ENCODE measurements around the gene AFDN. TPM values are rescaled to one million over a fixed set of nuclear protein-coding genes. Genes with fewer than 3 reads are reported as not detected.

The AFDN gene
- total RNA-seq, 1 experiment from 2014 or later, result 108 TPM

- Histone ChIP-seq H3K4me2 (no peak overlapping the region), H3K4me1 (replicated peaks; ENCODE audit: insufficient read depth) (peaks cover 16% of the 10 kb centered on the region; the same call in 1 of the 2 replicates), H3K9me2 (ENCODE audit: insufficient read depth) (no peaks in the 10 kb centered on the region), H3K79me2 (ENCODE audit: low read depth) (peaks cover 100% of the 10 kb centered on the region), H3K9me3 (ENCODE audit: insufficient read depth, low read depth) (no peaks in the 10 kb centered on the region; the same call in 1 of the 2 replicates), H3K27me3 (ENCODE audit: insufficient read depth, low read depth) (no peaks in the 10 kb centered on the region), H2AFZ (no peak overlapping the region), H3K27ac (no peak overlapping the region), H3K36me3 (ENCODE audit: low read depth) (no peaks in the 10 kb centered on the region), H3F3A (ENCODE audit: insufficient read depth, low read depth) (no peaks in the 10 kb centered on the region), H4K20me1 (ENCODE audit: insufficient read depth) (peaks cover 14% of the 10 kb centered on the region), H3K4me3 (no peak overlapping the region)
- no peak for DNase-seq
- no peak for TF ChIP-seq EZH2 (IDR thresholded peaks at IDR 0.05; ENCODE audit: low read depth)
- TF ChIP-seq CTCF (conservative IDR thresholded peaks at IDR 0.05), result no peak
- BruUV-seq (replicated peaks), result no TSS peak
- intact Hi-C loops (cut with micrococcal nuclease; ENCODE audit: unreplicated experiment), result loop anchor here (10.0 kb wide), 1 partner anchor 62 kb away; no protein-coding TSS in a partner anchor
- CTCF ChIA-PET, result no interaction called here
- POLR2A ChIA-PET (ENCODE audit: unreplicated experiment), result no interaction called here
Measured at GRCh38 chr6:167856474-167856873, 29.8 kb downstream of the AFDN start.

GRCh38 chr6:167856999-167857660, 30.4 kb downstream of the AFDN start:
- Histone ChIP-seq H4K20me1 (ENCODE audit: insufficient read depth) (peaks cover 14% of the 10 kb centered on the region), H3K9me2 (ENCODE audit: insufficient read depth) (no peaks in the 10 kb centered on the region), H3K4me2 (no peak overlapping the region), H3K27ac (no peak overlapping the region), H3K79me2 (ENCODE audit: low read depth) (peaks cover 100% of the 10 kb centered on the region), H3K4me1 (replicated peaks; ENCODE audit: insufficient read depth) (peaks cover 13% of the 10 kb centered on the region; the same call in 1 of the 2 replicates), H3K4me3 (no peak overlapping the region), H3K27me3 (ENCODE audit: insufficient read depth, low read depth) (no peaks in the 10 kb centered on the region), H3F3A (ENCODE audit: insufficient read depth, low read depth) (no peaks in the 10 kb centered on the region), H2AFZ (no peak overlapping the region), H3K36me3 (ENCODE audit: low read depth) (no peaks in the 10 kb centered on the region), H3K9me3 (ENCODE audit: insufficient read depth, low read depth) (no peaks in the 10 kb centered on the region; the same call in 1 of the 2 replicates)
- BruUV-seq (replicated peaks), result no TSS peak
- CTCF ChIA-PET, result no interaction called here
- intact Hi-C loops (cut with micrococcal nuclease; ENCODE audit: unreplicated experiment), result loop anchor here (10.0 kb wide), 1 partner anchor 62 kb away; no protein-coding TSS in a partner anchor
- no peak for TF ChIP-seq EZH2 (IDR thresholded peaks at IDR 0.05; ENCODE audit: low read depth)
- no peak for TF ChIP-seq CTCF (conservative IDR thresholded peaks at IDR 0.05)
- no peak for DNase-seq
- POLR2A ChIA-PET (ENCODE audit: unreplicated experiment), result no interaction called here

- no peaks in the 10 kb centered on the region; the same call in 1 of the 2 replicates for H3K9me3 ChIP-seq (ENCODE audit: insufficient read depth, low read depth)
- peaks cover 14% of the 10 kb centered on the region for H4K20me1 ChIP-seq (ENCODE audit: insufficient read depth)
- POLR2A ChIA-PET (ENCODE audit: unreplicated experiment), result no interaction called here
- no peaks in the 10 kb centered on the region for H3K27me3 ChIP-seq (ENCODE audit: insufficient read depth, low read depth)
- intact Hi-C loops (cut with micrococcal nuclease; ENCODE audit: unreplicated experiment), result loop anchor here (10.0 kb wide), 1 partner anchor 63 kb away; no protein-coding TSS in a partner anchor
- H3K4me1 ChIP-seq (replicated peaks; ENCODE audit: insufficient read depth), result peaks cover 13% of the 10 kb centered on the region; the same call in 1 of the 2 replicates
- no TSS peak for BruUV-seq (replicated peaks)
- no peaks in the 10 kb centered on the region for H3K36me3 ChIP-seq (ENCODE audit: low read depth)
- H3F3A ChIP-seq (ENCODE audit: insufficient read depth, low read depth), result no peaks in the 10 kb centered on the region
- no peak overlapping the region for H3K4me3 ChIP-seq
- TF ChIP-seq EZH2 (IDR thresholded peaks at IDR 0.05; ENCODE audit: low read depth), result no peak
- TF ChIP-seq CTCF (conservative IDR thresholded peaks at IDR 0.05), result no peak
- no peak overlapping the region for H2AFZ ChIP-seq
- H3K9me2 ChIP-seq (ENCODE audit: insufficient read depth), result no peaks in the 10 kb centered on the region
- DNase-seq, result no peak
- H3K79me2 ChIP-seq (ENCODE audit: low read depth), result peaks cover 100% of the 10 kb centered on the region
- no peak overlapping the region for H3K27ac ChIP-seq
- CTCF ChIA-PET, result no interaction called here
- no peak overlapping the region for H3K4me2 ChIP-seq
Measured at GRCh38 chr6:167858086-167858591, 31.4 kb downstream of the AFDN start.

Data from PC-9 (cell line).